Hippocampal formation (tissue), 2 donors: ENCODE results near the gene EIF1B.

Experiments
- DNase-seq, 2 donors: peaks; one replicate each; lab custom pipeline; 2025; lab: John Stamatoyannopoulos, UW

EIF1B gene

DNA sequence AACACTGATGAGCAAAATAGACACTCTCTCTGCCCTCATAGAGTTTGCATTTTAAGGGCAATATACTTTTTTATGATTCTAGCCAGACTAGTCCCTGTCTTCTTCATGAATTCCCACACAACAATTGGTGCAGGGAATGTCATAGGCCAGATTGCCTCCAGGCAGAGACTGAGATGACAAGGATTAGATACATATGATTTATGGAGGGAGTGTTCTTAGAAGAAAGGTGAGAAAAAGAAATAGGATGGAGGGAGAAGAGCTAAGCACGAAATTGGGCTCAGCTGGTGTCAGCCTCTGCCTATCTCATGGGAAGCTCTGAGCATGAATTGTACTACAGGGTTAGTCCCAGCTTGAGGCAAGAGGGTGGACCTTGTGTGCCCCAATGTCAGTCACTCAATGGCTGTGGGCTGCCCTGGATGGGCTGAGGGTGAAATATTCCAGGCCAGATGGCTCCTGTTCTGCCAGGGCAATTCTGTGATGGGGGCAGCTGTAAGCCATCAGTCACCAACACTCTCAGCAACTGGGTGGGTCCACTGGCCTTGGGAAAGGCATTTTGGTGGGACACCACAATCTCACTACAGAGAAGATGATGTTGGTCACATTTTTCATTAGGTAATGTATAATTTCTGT is 31.1 kb downstream of the EIF1B start:
- DNase-seq: no peak

DNA sequence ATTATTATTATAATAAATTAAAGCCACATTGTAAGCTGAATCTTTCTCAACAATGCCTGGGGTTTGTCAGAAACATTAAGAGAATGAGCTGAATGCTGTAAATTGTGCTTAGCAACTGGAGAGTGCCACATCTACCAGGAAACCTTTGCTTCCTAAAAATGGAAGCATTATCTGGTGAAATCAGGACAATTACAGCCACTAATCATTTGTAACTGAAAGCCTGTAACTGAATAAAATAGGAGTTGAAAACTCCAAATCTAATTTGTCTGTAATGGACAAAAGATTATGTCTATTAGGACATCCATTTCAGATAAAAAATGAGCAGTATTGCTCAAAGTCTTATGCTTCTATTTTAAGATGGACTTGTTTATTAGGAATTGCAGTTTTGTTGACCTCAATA is 32.2 kb downstream of the EIF1B start:
- DNase-seq: no peak

DNA sequence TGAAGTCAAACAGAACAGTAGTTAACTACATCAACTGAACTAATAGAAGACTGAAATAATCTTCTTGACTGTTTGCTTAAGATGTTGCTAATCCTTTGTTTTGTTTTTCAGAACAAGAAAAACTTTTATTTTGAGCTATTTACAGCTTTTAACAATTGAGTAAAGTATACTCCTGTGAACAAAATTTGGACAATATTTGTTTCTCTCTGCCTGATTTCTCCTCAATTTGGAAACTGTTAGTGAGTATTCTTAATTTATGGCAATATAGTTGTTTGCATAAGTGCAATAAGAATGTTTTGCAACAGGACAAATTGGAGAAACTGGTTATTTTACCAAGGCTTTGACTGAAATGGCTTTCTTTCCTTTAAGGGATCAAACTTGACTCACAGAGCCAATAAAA is 41.0 kb downstream of the EIF1B start:
- no peak for DNase-seq

DNA sequence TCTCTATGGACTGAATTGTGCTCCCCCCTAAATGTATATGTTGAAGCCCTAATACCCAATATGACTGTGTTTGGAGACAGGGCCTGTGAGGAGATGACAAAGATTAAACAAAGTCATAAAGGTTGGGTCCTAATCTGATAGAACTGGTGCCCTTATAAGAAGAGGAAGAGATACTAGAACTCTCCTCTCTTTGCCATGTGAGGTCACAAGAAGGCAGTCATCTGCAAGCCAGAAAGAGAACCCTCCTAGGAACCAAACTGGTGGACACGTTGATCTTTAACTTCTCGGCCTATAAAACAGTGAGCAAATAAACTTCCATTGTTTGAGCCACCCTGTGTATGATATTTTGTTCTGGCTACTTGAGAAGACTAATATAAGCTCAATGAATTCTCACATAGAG is 45.9 kb downstream of the EIF1B start:
- no peak for DNase-seq

DNA sequence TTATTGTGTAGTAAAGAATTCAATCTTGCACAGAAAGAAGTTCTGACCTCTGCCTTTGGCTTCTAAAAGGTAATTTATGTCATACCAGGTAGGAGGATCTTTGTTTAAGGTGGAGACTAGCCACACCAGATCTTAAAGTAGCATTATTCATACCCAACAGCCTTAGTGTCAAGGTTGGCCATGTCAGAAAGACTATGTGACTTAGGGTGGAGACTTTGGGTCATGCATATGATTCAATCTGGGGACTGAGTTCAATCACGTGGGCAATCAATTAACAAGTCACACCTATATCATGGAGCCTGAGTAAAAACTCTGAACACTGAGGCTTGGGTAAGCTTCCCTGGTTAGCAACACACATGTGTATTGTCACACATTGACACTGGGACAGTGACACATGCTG is 48.9 kb downstream of the EIF1B start:
- no peak for DNase-seq
